Gastrocnemius medialis (tissue), 4 donors: ENCODE measurements around the gene SAMD5. TPM values are rescaled to one million over a fixed set of nuclear protein-coding genes. Genes with fewer than 3 reads are reported as not detected.

Source experiments
- ATAC-seq, 2 donors: fragments of 150-250 bp; one replicate each; pipeline ENCODE4 v1.9.1; 2016
- DNase-seq, 2 donors: peaks; one replicate each; pipeline ENCODE4 v3.0.0-alpha.2; 2019
- H3K27ac ChIP-seq, 4 donors: fragments of 200-600 bp; sonication (generic); 1 replicate in 1 of 4; 2 replicates in 3 of 4; pipeline ENCODE4 v1.5.1; 2016 to 2018; ENCODE audit warnings: mild to moderate bottlenecking in 2 of 4, moderate library complexity in 1 of 4
- H3K27me3 ChIP-seq, 3 donors: fragments of 200-600 bp; sonication (generic) in 2 of 3; 1 replicate in 1 of 3; 2 replicates in 2 of 3; pipeline versions ENCODE4 v1.5.1 to v1.6.0; 2016 to 2019; ENCODE audit warnings: mild to moderate bottlenecking in 1 of 3, moderate library complexity in 1 of 3
- H3K36me3 ChIP-seq, 2 donors: fragments of 200-600 bp; sonication (generic) in 1 of 2; one replicate each; pipeline ENCODE4 v1.5.1; 2017 to 2018
- H3K4me1 ChIP-seq, 2 donors: fragments of 200-600 bp; sonication (generic) in 1 of 2; one replicate each; pipeline ENCODE4 v1.5.1; 2016 to 2017; ENCODE audit warnings: mild to moderate bottlenecking in 2 of 2
- H3K4me3 ChIP-seq, 4 donors: fragments of 200-600 bp; sonication (generic) in 3 of 4; 1 replicate in 1 of 4; 2 replicates in 3 of 4; pipeline ENCODE4 v1.5.1; 2016 to 2019; ENCODE audit warnings: mild to moderate bottlenecking in 2 of 4
- H3K9me3 ChIP-seq, 3 donors: fragments of 200-600 bp; sonication (generic) in 2 of 3; 1 replicate in 1 of 3; 2 replicates in 2 of 3; pipeline ENCODE4 v1.5.1; 2016 to 2019
- CTCF ChIP-seq, 5 experiments: fragments of 450-650 bp in 3 of 5; fragments of 200-600 bp in 2 of 5; sonication (generic) in 2 of 5; IDR thresholded peaks in 4 of 5; conservative IDR thresholded peaks in 1 of 5; 1 replicate in 4 of 5; 2 replicates in 1 of 5; pipeline ENCODE4 v1.5.1; 2016 to 2019; ENCODE audit warnings: antibody characterized with exemption in 5 of 5, mild to moderate bottlenecking in 3 of 5, moderate library complexity in 3 of 5
- POLR2A ChIP-seq, 2 donors: fragments of 450-650 bp; IDR thresholded peaks; one replicate each; pipeline ENCODE4 v1.6.1; 2017; ENCODE audit warnings: antibody characterized with exemption in 2 of 2, mild to moderate bottlenecking in 2 of 2, moderate library complexity in 2 of 2
- in situ Hi-C, 4 donors: fragments of 200-750 bp; cut with MboI; loops; one replicate each; pipeline versions ENCODE4 v1.15.0 to v1.8.0; 2017; ENCODE audit warnings: low sequenced_read_pairs in 4 of 4
- intact Hi-C: fragments of 100-400 bp; cut with DNase I; formaldehyde crosslinking; loops from one replicate; pipeline ENCODE4 v1.15.1; 2023; ENCODE audit warnings: low total_unique reads
- total RNA-seq, 4 donors: library from RNA; depleted of rRNA; stranded (reverse); fragments of >200 nt; gene quantifications; one replicate each; pipeline versions ENCODE4 v1.1.0 to v1.2.3, GENCODE V29; 2016

SAMD5 gene
- total RNA-seq, 4 donors from 2014 or later = 0.07 to 0.36 (median 0.07) TPM; not detected in 1

- ATAC-seq = no peak
- in situ Hi-C loops (no loop called here), intact Hi-C loops (no loop called here)
- TF ChIP-seq CTCF (IDR thresholded peaks at IDR 0.05 in 4 of 5, conservative IDR thresholded peaks at IDR 0.05 in 1 of 5) (no peak), POLR2A (IDR thresholded peaks at IDR 0.05) (no peak)
- no peak for DNase-seq
- no peaks in the 10 kb centered on the region for H3K27me3 ChIP-seq
- no peak overlapping the region for H3K4me3 ChIP-seq
- H3K27ac ChIP-seq = no peak overlapping the region
- H3K36me3 ChIP-seq = no peaks in the 10 kb centered on the region
- H3K9me3 ChIP-seq = no peaks in the 10 kb centered on the region
- H3K4me1 ChIP-seq = no peaks in the 10 kb centered on the region
Observed at GRCh38 chr6:147618927-147619326, 110.4 kb downstream of the SAMD5 start.
